HG02870 (cell line): ENCODE results near the gene MAP3K9.

ENCODE experiments used
- ATAC-seq: cut with Tn5 transposase; IDR thresholded peaks from one replicate; pipeline ENCODE4 v1.9.1; 2021; ENCODE audit warnings: mild to moderate bottlenecking, moderate library complexity; ENCODE audit not compliant: unreplicated experiment

Gene MAP3K9

GRCh38 chr14:70789361-70789760 is 20.0 kb downstream of the MAP3K9 start:
- ATAC-seq, result no peak

- no peak for ATAC-seq
Observed at GRCh38 chr14:70788898-70789297, 20.4 kb downstream of the MAP3K9 start.

- no peak for ATAC-seq
Observed at GRCh38 chr14:70785556-70785955, 23.8 kb downstream of the MAP3K9 start.

GRCh38 chr14:70784886-70785285 is 24.4 kb downstream of the MAP3K9 start:
- ATAC-seq, result no peak

- no peak for ATAC-seq
Observed at GRCh38 chr14:70782361-70782760, 27.0 kb downstream of the MAP3K9 start.

- ATAC-seq, result no peak
Observed at GRCh38 chr14:70780396-70781075, 28.8 kb downstream of the MAP3K9 start.

- no peak for ATAC-seq
Observed at GRCh38 chr14:70779667-70780066, 29.6 kb downstream of the MAP3K9 start.

GRCh38 chr14:70776197-70776596 is 33.1 kb downstream of the MAP3K9 start:
- peak; percentile 84 for ATAC-seq

GRCh38 chr14:70773182-70773862 is 36.0 kb downstream of the MAP3K9 start:
- no peak for ATAC-seq

- ATAC-seq, result no peak
Observed at GRCh38 chr14:70771781-70772212, 37.5 kb downstream of the MAP3K9 start.

- ATAC-seq, result no peak
Observed at GRCh38 chr14:70770490-70770889, 38.8 kb downstream of the MAP3K9 start.

GRCh38 chr14:70759398-70759797 is 49.9 kb downstream of the MAP3K9 start:
- no peak for ATAC-seq

GRCh38 chr14:70755655-70756054 is 53.7 kb downstream of the MAP3K9 start:
- ATAC-seq, result no peak

GRCh38 chr14:70754991-70755390 is 54.3 kb downstream of the MAP3K9 start:
- no peak for ATAC-seq

- ATAC-seq, result no peak
Observed at GRCh38 chr14:70753518-70753953, 55.8 kb downstream of the MAP3K9 start.

- ATAC-seq, result no peak
Observed at GRCh38 chr14:70748422-70748821, 60.9 kb downstream of the MAP3K9 start.

GRCh38 chr14:70744641-70745040 is 64.7 kb downstream of the MAP3K9 start:
- no peak for ATAC-seq

- no peak for ATAC-seq
Observed at GRCh38 chr14:70742316-70742715, 67.0 kb downstream of the MAP3K9 start.

- no peak for ATAC-seq
Observed at GRCh38 chr14:70741482-70741881, 67.8 kb downstream of the MAP3K9 start.

- ATAC-seq, result no peak
Observed at GRCh38 chr14:70735043-70735442, 74.3 kb downstream of the MAP3K9 start.

- no peak for ATAC-seq
Observed at GRCh38 chr14:70731447-70732239, 77.7 kb downstream of the MAP3K9 start.

- ATAC-seq, result no peak
Observed at GRCh38 chr14:70730393-70730792, 78.9 kb downstream of the MAP3K9 start.
